GM03348 (cell line): ENCODE measurements around the gene NRP1.
A peak's percentile ranks its signal among the peaks of the same experiment; 100 is the strongest.
"Not testable (repeated sequence)": the region's sequence is repeated elsewhere in the genome, so short reads cannot be mapped to it uniquely, and the experiment has no call there.

ENCODE experiments used
- DNase-seq: peaks from one replicate; pipeline ENCODE4 v3.0.0; 2012; ENCODE audit warnings: low spot score

Gene NRP1

DNA sequence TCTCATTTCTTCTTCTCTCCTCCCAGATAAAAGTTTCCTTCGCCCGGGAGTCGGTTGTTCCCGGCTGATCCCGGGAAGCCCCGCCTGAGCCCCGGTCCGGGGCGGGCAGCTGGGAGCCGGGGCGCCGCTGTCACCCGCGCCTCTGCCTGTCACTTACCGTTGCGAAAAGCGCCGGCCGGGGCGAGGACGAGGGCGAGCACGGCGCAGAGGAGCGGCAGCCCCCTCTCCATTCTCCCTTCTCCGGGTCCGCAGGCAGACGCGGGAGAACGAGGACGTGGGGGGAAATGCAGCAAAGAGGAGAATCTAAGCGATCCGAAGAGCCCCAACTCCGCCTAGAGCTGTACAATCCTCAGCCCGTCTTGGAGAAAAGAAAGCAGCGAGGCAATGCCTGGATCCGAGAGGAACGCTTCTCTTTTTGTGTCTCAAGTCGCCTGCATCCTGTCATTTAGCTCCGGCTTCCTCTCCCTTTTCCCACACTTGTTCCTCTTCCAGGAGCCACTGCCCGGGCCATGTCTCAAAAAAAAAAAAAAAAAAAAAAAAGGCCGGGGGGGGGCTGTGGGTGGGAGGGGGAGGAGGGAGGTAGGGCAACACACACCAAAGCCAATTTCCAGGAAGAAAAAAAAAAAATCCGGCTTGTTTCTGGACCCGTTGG, at the start of gene NRP1:
NRP1 (minus strand) TSS at position 515 of the 652 bp plus-strand sequence; CDS start at position 230, 285 bp downstream.
- DNase-seq: peak; percentile 54

DNA sequence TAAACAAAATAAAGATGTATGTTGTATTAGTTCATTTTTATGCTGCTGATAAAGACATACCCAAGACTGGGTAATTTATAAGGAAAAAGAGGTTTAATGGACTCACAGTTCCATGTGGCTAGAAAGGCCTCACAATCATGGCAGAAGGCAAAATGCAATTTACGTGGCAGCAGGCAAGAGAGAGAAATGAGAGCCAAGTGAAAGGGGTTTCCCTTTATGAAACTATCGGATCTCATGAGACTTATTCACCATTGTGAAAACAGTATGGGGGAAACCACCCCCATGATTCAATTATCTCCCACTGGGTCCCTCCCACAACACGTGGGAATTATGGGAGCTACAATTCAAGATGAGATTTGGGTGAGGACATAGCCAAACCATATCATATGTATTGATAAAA, 49.7 kb upstream of the NRP1 start:
- not testable (repeated sequence) for DNase-seq

DNA sequence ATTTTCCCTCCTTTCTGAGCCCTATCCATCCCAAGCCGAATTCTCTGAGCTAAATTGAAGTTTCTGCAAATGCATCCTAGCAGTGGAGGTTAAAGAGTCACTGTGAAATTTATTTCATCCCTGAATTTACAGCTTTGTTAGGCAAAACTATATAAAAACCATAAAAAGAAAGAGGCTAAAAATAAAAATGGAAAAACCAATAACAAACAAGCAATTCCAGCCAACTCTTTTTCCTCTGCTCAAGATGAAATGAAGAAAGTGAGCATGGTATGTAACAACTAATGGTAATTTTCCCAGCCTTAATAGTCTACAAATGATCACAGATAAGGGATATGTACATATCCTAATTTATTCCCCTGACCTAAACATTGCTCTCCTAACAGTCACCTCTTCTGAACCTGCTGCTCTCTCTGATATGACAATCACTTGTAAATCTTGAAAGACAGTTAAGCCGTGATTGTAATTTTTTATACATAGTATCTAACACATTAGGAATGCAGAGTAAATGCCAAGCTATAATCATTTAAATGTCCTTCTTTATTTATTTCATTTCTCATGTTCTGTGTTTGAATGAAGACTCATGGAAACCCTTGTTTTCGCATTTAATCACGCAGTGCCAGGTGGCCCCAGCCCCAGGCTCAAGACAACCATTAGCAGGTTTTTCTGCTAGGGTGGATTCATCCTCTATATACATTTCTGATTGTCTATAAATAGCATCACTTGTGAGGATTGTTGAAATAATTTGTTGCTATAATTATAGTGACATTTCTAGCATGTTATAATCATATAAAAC, 48.6 kb upstream of the NRP1 start:
- DNase-seq: no peak

DNA sequence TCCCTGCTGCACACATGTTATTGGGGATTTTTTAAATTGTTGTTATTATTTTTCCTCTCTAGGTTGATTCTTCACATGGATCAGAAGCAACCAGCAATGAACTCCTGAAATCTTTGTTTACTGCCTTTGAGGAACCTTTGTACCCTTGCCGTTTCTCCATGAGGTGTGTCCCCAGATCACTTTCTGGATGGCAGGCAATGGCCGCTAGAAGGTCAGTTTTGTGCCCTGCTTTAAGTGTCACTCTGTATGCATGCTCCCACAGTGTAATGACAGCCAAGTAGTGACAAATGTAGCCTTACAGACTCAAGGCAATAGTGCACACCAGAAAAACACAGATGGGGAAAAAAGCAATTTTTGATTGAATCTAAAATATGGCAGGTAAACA, 47.7 kb upstream of the NRP1 start:
- DNase-seq: no peak

DNA sequence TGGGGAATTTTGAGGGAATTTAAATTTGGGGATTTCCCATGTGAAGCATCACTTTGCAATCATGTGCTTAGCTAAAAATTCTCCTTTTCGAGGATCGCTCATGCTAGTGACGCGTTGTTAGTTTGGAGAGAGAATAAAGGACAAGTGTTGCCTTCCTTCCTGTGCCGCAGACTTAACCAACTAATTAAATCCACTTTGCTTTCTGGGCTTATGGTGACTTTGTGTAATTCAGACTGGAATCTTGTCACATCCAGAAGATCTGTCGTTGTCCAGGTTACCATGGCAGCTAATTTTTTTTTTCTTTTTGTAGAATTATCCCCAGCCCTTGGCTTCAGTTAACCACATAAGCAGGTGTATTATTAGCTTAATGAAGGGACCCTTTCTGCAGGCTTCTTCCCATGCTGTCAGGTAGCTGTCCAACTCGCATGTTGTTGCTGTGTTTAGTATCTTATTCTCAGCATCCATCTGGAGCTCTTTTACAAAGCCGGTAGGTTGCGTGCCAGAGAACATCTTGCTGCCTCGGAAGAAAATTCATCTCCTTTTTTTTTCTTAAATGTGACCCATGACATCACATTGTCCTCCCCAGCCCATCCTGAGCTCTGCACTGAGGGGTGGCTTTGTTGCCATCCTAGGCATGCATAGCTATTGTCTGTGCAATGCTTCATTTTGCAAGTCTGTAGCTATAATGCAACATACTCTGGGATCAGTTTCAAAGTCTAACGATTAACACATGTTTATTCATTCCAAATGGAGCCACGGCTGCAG, 47.2 kb upstream of the NRP1 start:
- peak; percentile 89 for DNase-seq

DNA sequence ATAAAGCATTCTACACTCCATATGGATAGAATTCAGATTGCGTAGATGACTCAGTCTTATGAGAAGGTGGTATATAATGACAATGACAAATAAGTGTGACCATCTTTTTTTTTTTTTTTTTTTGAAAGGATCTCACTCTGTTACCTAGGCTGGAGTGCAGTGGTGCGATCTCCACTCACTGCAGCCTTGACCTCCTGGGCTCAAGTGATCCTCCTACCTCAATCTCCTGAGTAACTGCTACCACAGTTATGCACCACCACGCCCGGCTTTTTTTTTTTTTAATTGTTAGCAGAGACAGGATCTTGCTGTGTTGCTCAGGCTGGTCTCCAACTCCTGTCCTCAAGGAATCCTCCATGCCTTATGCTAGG, 43.2 kb upstream of the NRP1 start:
- DNase-seq: peak; percentile 20

DNA sequence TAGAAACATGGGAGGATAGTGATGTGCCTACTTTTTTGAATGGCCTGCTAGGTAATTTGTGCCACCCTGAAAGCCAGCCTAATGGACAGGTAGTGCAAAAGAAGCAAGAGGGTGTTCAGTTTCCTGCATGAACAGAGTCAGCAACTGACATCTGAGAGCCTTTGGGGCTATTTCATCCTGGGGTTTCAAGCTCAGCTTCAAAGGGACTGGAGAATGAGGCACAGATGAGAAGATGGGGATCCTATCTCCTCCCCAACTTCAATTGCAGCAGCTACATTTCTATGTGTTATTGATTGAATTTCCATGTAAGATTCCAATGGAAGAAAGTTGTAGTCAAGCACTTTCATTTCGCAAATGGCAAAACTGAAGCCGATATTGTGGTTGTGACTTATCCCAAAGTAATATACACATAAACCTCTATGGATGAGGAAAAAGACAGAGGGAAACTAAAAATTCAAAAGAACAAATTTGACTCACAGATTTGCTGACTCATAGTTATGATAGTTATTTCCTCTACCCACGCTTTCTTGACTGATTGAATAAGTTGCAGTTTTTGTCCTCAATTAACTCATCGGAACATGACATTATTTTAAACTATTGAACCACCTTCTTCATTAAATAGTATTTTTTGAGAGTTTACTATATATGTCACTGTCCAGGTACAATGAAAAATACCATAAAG, 42.6 kb upstream of the NRP1 start:
- peak; percentile 59 for DNase-seq

DNA sequence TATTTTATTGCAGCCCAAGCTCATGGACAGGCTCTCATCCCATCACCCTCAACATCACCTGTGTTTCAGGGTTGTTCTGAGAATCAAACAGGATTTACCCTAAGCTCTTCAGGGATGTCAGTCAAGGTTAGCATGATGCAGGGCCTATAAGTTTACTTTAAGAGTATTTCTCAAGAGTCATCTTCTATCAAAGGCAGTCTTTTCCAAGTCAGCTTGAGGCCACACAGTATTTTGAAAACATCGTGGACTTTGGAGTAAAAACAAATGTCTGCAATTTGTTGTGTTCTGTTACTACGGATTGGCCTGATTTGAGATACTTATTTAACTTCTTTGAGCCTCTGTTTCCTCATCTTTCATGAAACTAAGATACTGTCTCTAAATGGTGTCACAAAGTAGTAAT, 42.0 kb upstream of the NRP1 start:
- no peak for DNase-seq

DNA sequence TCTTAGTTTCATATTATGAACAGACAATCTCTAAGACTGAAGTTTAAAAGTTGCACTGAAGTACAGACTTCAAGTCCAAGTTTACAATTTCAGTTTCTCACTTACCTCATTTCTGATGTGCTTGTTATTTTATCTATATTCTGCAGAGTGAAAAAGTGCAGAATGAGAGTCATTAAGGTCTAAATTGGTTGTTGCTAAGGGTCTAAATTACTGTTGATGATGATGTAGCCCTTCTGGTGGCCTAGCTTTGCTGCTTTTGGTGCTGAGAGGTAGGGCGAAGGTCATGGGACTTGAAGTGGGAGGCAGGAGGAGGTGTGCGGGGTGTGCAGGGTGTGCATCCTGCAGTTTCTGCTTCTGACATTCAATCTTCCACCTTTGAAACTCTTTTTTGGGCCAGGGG, 38.8 kb upstream of the NRP1 start:
- DNase-seq: no peak

DNA sequence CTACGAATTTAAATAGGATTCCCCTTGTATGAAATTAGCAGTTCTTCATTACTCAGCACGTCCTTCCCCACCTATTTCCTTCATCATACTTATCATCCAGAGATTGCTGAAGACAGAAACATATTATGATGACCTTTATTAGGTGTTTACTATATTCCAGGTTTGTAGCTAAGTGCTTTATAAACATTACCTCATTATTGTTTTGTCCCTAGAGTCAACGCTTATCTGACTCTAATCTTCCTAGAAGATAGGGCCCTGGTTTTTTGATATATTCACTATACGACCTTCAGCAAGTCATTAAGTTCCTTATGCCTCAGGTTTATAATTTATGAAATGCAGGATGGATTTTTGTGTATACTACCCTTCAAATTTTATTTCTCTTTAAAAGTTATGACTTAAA, 36.8 kb upstream of the NRP1 start:
- no peak for DNase-seq

DNA sequence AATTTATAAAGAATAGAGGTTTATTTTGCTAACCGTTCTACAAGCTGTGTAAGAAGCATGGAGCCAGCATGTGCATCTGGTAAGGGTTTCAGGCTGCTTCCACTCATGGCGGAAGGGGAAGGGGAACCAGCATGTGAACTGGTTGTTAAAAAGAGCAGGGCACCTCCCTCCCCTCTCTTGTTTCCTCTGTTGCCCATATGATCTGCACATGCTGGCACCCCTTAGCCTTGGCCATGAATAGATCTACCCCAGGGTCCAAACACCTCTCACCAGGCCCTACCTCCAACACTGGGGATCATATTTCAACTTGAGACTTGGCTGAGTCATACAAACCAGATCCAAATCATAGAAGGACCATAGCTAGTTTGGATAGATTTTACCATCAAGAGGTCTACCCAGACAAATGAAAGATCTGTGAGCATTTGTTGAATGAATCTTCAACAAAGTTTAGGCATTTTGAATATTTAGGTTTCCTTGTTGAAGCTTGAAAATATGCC, 36.0 kb upstream of the NRP1 start:
- DNase-seq: no peak

DNA sequence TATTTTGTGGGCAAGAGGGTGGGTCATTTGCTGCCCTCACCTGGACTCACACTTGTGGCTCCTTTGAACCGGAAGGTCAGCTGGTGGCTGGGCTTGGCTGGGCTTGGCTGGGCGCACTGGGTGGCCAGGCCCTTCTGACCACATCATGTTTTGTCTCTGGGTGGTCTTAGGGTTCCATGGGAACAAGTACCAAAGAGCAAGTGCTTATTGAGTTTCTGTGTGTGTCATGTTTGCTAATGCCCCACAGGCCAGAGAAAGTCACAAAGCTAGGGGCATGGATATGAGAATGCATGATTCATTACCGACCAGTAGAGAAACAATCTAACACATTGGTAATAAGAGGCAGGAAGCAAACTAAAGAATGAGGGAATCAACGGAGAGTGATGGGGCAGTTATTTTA, 33.6 kb upstream of the NRP1 start:
- DNase-seq: no peak

DNA sequence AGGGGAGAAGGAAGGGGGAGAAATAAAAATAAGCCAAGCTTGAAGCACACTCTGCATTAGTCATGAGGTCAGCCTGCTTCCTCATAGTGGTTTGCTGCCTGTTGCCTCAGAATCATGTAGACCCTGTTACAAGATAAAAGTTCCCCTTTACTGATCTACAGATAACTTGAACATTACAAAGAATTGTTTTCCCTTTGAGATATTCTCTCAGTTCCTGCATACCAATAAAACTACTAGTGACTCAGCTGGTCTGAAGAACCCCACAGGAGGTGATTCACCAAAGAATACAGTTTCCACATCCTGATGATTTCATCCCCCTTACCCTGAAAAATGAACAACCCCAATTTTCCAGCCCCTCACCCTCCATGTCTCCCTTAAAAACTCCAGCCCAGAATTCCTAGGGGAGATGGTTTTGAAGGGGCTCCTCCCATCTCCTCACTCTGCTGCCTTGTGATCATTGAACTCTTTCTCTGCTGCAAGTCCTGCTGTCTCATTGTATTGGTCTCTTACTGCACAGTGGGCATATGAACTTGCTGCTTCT, 31.5 kb upstream of the NRP1 start:
- peak; percentile 65 for DNase-seq

DNA sequence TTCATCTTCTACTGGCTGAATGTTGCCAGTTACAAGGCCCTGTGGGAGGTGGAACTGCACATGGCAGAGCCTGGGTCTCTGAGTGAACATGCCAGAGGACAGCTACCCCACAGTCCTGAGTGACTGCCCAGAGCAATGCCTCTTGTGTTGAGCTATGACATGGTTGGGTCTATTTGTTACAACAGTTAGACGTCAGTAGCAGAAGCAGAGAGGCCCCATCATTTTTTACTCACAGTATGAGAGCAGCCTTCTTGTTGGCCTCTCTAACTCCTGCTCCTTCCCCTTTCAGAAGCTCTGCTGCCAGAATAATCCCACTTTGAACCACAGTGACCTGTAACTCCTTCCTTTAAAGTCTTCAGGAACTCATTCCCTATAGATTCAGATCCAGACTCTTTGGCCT, 30.8 kb upstream of the NRP1 start:
- no peak for DNase-seq

DNA sequence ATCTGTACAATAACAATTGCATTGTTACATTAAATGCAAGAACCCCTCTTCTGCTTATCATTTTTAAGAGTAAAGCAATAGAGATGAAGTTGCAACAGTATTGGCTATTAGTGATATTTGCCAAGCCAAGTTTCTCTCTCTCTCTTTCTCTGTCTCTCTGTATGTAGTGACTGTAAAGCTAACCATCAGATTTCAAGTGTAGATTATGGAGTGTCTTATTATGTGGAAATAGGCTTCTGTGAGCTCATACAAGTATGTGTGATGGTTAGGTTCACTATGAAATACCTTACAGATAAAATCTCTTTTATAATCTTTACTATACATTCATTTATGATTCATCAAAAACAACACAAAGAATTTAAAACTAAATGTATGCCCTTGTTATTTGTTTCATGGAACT, 28.6 kb upstream of the NRP1 start:
- no peak for DNase-seq

DNA sequence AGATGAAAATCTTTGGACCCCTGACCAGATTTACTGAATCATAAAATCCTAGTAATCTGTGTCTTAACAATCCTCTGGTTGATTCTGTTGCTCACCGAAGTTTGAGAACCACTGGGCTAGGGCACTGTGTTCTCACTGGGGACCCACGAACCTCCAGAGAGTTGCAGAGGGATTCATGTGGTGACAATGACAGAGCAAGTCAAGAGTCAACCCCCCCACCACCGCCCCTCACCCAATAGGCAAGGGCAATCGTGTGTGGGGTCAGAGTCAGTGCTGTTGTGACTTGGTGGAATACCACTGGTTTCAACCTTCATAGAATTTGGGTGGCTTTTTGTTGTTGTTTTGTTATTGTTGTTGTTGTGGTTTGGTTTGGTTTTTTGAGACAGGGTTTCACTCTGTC, 23.5 kb upstream of the NRP1 start:
- no peak for DNase-seq

DNA sequence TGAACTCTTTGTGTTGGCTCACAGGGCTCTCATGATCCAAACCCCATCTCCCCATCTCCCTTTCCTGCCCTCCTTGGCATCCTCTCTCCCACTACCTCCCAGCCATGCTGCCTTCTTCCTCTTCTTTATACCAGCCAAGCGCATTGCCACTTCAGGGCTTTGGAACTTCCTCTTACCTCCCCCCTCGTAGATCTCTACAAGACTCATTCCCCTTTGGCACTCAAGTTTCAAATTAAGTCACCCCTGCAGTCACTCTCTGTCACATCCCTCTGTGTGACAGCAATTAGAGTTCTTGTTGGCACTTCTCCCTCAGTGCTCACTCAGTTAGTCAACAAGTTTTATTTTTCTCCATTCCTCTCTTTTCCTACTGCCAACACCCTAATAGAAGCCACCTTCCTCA, 20.8 kb upstream of the NRP1 start:
- DNase-seq: no peak

DNA sequence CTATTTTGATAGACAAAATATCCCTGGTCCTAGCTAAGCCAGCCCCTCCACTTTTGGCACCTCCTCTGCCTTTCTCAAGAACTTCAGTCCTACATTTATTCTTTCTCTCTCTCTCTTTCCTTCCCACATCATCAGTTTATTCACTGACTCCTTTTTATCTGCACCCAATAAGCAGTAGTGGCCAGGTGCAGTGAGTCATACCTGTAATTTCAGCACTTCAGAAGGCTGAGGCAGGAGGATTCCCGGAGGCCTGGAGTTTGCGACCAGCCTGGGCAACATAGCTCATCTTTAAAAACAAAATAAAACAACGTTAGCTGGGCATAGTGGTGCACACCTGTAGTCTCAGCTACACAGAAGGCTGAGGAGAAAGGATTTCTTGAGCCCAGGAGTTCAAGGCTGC, 19.4 kb upstream of the NRP1 start:
- DNase-seq: no peak

DNA sequence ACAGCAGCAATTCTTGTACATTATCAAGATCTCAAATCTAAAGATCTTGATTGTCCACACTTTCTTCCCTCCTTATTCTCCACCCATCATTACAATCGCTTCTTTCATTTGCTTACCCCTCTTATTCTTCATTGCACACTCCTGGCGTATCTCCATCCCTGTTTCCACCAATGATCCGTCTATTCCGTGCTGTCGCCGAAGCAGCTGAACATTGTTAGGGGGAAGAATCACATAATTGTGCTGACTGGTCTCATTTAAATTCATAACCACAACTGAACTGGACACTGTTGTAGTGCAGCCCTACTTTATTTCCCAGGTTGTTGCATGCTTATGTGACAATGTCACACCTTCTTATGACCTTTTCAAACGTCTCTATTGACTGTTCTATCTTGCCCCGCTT, 18.9 kb upstream of the NRP1 start:
- no peak for DNase-seq

DNA sequence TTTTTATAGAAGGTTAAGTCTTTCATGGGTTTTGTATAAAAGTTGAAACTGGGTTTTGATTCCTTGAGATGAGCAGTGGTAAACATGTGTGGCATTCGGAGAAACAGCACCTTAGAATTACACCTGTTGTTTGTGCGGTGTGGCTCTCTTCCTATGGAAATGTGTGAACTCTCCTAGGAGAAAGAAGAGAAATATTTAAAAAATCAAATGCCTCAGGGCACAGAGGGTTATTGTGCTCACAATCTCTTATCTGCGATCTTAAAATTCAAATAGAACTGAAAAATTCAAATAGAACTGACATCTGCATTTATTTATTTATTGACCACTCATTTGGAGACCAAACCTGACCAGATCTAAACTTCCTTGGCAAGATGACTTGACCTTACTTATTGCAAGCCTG, 18.1 kb upstream of the NRP1 start:
- no peak for DNase-seq

DNA sequence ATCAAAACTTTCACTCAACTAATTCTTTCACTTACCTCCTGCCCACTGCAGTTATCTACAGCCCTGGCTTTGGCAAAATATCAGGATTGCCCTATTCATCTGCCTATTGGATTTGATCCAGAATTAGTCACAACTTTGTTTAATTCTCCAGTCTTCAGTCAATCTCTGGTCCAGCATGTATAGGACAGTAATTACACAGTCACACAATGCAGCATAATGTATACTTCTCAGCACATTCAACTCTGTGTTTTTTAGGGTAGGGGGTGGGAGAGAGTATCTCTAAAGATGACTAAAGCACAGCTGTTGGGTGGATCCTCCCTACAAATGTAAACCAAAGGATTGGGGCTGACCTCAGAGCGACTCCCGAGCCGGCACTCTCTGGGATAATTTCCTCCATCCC, 17.7 kb upstream of the NRP1 start:
- DNase-seq: no peak

DNA sequence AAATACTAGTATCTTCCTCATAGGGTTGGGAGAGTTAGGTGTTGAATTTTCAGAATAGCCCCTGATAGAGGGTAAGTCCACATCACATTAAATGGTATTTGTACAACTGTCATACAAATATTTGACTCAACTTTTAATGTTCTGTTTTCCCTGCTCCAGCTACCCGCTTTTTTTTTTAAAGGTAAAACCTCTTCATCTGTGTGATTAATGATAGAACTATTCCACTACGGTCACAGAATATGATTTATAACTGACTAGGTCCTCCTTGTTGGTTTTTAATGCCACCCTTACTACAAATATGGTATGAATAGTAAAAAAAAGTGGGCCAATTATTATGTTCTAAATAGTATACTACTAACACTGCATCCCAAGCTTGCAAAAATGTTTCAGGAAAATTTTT, 15.6 kb upstream of the NRP1 start:
- DNase-seq: no peak
